MG63 (cell line): Measurements from ENCODE around the gene KCTD1. TPM values are rescaled to one million over a fixed set of nuclear protein-coding genes. Genes with fewer than 3 reads are reported as not detected.

Experiments used
- DNase-seq: peaks from one replicate; pipeline ENCODE4 v3.0.0-alpha.2; 2020
- H3K27me3 ChIP-seq: fragments of 250-450 bp; sonication (Bioruptor Pico); 2 replicates; pipeline ENCODE4 v1.5.1; 2020; ENCODE audit warnings: mild to moderate bottlenecking, moderate library complexity
- H3K36me3 ChIP-seq: fragments of 250-450 bp; sonication (Bioruptor Pico); 2 replicates; pipeline ENCODE4 v1.5.1; 2020; ENCODE audit warnings: mild to moderate bottlenecking, moderate library complexity
- H3K4me3 ChIP-seq: fragments of 250-450 bp; sonication (Bioruptor Pico); 2 replicates; pipeline ENCODE4 v1.5.1; 2020; ENCODE audit warnings: mild to moderate bottlenecking, moderate library complexity
- H3K9me3 ChIP-seq: fragments of 250-450 bp; sonication (Bioruptor Pico); 2 replicates; pipeline ENCODE4 v1.5.1; 2020; ENCODE audit warnings: mild to moderate bottlenecking, moderate library complexity
- total RNA-seq: library from RNA; depleted of rRNA; stranded (reverse); fragments of >200 nt; shearing (Covaris generic); gene quantifications from 2 replicates; pipeline ENCODE4 v1.2.3, GENCODE V29; 2014; ENCODE audit warnings: low replicate concordance

Gene KCTD1
- total RNA-seq, 1 experiment from 2014 or later, result 14.5 TPM

- H3K9me3 ChIP-seq, result no peaks in the 10 kb centered on the region
- no peak overlapping the region for H3K4me3 ChIP-seq
- no peaks in the 10 kb centered on the region for H3K36me3 ChIP-seq
- no peak for DNase-seq
- H3K27me3 ChIP-seq, result no peaks in the 10 kb centered on the region
These were observed 7.6 kb upstream of the KCTD1 start for GRCh38 chr18:26555804-26556553.

- H3K9me3 ChIP-seq, result no peaks in the 10 kb centered on the region
- DNase-seq, result no peak
- no peaks in the 10 kb centered on the region for H3K36me3 ChIP-seq
- no peak overlapping the region for H3K4me3 ChIP-seq
- no peaks in the 10 kb centered on the region for H3K27me3 ChIP-seq
These were observed 5.6 kb upstream of the KCTD1 start for GRCh38 chr18:26553943-26554342.

GRCh38 chr18:26551695-26552081 lies 3.3 kb upstream of the KCTD1 start:
- Histone ChIP-seq H3K36me3 (peaks cover 4% of the 10 kb centered on the region; the same call in 1 of the 2 replicates), H3K9me3 (no peaks in the 10 kb centered on the region), H3K27me3 (no peaks in the 10 kb centered on the region), H3K4me3 (no peak overlapping the region)
- DNase-seq, result no peak

GRCh38 chr18:26550998-26551694 lies 2.8 kb upstream of the KCTD1 start:
- Histone ChIP-seq H3K9me3 (no peaks in the 10 kb centered on the region), H3K4me3 (no peak overlapping the region), H3K27me3 (no peaks in the 10 kb centered on the region), H3K36me3 (peaks cover 4% of the 10 kb centered on the region; the same call in 1 of the 2 replicates)
- no peak for DNase-seq

- H3K9me3 ChIP-seq, result no peaks in the 10 kb centered on the region
- peak; percentile 87 for DNase-seq
- H3K36me3 ChIP-seq, result peaks cover 4% of the 10 kb centered on the region
- no peaks in the 10 kb centered on the region for H3K27me3 ChIP-seq
- peak overlapping the region; percentile 55 for H3K4me3 ChIP-seq
These were observed 1.1 kb upstream of the KCTD1 start for GRCh38 chr18:26549263-26550094.

GRCh38 chr18:26547646-26548414 lies 523 bp downstream of the KCTD1 start:
- peaks cover 4% of the 10 kb centered on the region for H3K36me3 ChIP-seq
- no peaks in the 10 kb centered on the region for H3K9me3 ChIP-seq
- H3K4me3 ChIP-seq, result peak overlapping the region; percentile 55
- DNase-seq, result peak; percentile 52
- no peaks in the 10 kb centered on the region for H3K27me3 ChIP-seq

- Histone ChIP-seq H3K4me3 (peak overlapping the region; percentile 55), H3K9me3 (no peaks in the 10 kb centered on the region), H3K36me3 (peaks cover 4% of the 10 kb centered on the region), H3K27me3 (no peaks in the 10 kb centered on the region)
- DNase-seq, result no peak
These were observed 1.3 kb downstream of the KCTD1 start for GRCh38 chr18:26546875-26547645.

- Histone ChIP-seq H3K36me3 (peaks cover 4% of the 10 kb centered on the region), H3K27me3 (no peaks in the 10 kb centered on the region), H3K9me3 (no peaks in the 10 kb centered on the region), H3K4me3 (peak overlapping the region; percentile 27)
- DNase-seq, result no peak
These were observed 2.0 kb downstream of the KCTD1 start for GRCh38 chr18:26546170-26546874.

GRCh38 chr18:26545335-26546123 lies 2.8 kb downstream of the KCTD1 start:
- H3K36me3 ChIP-seq, result peaks cover 4% of the 10 kb centered on the region
- H3K27me3 ChIP-seq, result no peaks in the 10 kb centered on the region
- peak overlapping the region; percentile 27; the same call in 1 of the 2 replicates for H3K4me3 ChIP-seq
- H3K9me3 ChIP-seq, result no peaks in the 10 kb centered on the region
- DNase-seq, result no peak

- no peaks in the 10 kb centered on the region for H3K9me3 ChIP-seq
- H3K36me3 ChIP-seq, result peaks cover 4% of the 10 kb centered on the region
- H3K27me3 ChIP-seq, result no peaks in the 10 kb centered on the region
- DNase-seq, result no peak
- H3K4me3 ChIP-seq, result no peak overlapping the region
These were observed 3.9 kb downstream of the KCTD1 start for GRCh38 chr18:26544451-26544850.

GRCh38 chr18:26543373-26543772 lies 5.0 kb downstream of the KCTD1 start:
- DNase-seq, result no peak
- Histone ChIP-seq H3K4me3 (no peak overlapping the region), H3K27me3 (no peaks in the 10 kb centered on the region), H3K36me3 (peaks cover 4% of the 10 kb centered on the region), H3K9me3 (no peaks in the 10 kb centered on the region)

- no peaks in the 10 kb centered on the region for H3K27me3 ChIP-seq
- no peaks in the 10 kb centered on the region; the same call in none of the 2 replicates for H3K36me3 ChIP-seq
- no peaks in the 10 kb centered on the region for H3K9me3 ChIP-seq
- no peak overlapping the region for H3K4me3 ChIP-seq
- DNase-seq, result no peak
These were observed 8.2 kb downstream of the KCTD1 start for GRCh38 chr18:26540043-26540628.

GRCh38 chr18:26538524-26538923 lies 9.8 kb downstream of the KCTD1 start:
- H3K36me3 ChIP-seq, result no peaks in the 10 kb centered on the region; the same call in 1 of the 2 replicates
- no peaks in the 10 kb centered on the region for H3K9me3 ChIP-seq
- no peak overlapping the region for H3K4me3 ChIP-seq
- no peaks in the 10 kb centered on the region for H3K27me3 ChIP-seq
- DNase-seq, result no peak

GRCh38 chr18:26536664-26537063 lies 11.7 kb downstream of the KCTD1 start:
- Histone ChIP-seq H3K27me3 (no peaks in the 10 kb centered on the region), H3K9me3 (no peaks in the 10 kb centered on the region), H3K36me3 (no peaks in the 10 kb centered on the region; the same call in 1 of the 2 replicates), H3K4me3 (no peak overlapping the region)
- no peak for DNase-seq
